Measurements from ENCODE around the gene CITED4. TPM values are rescaled to one million over a fixed set of nuclear protein-coding genes. Genes with fewer than 3 reads are reported as not detected.

Gene CITED4
- total and polyA plus RNA-seq, 9 of the 15 experiments (the other 6 are each of a cell fraction or from before 2014, with no cell fraction given) = 0.11 to 1.2 (median 0.17) TPM; not detected in 2

DNA sequence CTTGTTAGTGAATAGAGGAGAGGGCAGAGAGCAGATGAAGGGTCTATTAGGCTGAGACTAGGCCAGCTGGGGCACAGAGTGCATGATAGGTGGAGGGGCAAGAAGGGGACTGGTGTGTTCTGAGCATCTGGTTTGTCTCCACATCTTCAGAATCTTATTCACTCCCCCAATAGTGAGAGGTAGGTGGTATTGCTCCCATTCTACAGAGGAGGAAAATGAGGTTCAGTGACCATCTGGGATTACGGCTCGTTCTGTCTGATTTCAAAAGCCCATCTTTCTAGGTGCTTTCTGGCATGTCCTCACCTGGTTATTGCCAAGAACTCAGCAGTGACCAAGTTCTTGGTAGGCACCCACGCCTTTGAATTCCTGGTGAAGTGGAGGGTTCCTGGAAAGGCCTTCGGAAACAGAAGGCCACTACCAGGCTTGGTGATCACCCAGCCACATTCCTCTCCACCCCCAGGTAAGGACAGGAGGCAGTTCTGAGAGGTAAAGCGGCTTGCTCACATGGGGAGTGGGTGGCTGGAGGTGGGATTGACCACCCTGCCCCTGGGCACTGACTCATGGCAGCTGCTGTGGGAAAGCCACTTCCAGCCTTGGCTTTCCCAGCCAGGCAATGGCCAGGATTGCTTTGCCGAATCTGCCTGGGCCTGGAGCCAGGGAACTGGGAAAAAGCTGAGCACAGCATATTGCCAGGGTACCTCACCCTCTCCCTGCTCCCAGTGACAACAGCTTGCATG is 18.8 kb upstream of the CITED4 start:
- intact Hi-C loops (cut with micrococcal nuclease) = no loop called here
- Histone ChIP-seq H3K9me1 (ENCODE audit: control insufficient read depth, insufficient read depth, low read length) (no peaks in the 10 kb centered on the region), H3K36me3 (ENCODE audit: control insufficient read depth, insufficient read depth, low read length) (no peaks in the 10 kb centered on the region), H3K9me3 (replicated peaks; ENCODE audit: control insufficient read depth, insufficient read depth, low read depth, low read length) (no peaks in the 10 kb centered on the region), H3K4me3 (no peak overlapping the region), H4K20me1 (replicated peaks; ENCODE audit: control insufficient read depth, insufficient read depth, low read length) (no peaks in the 10 kb centered on the region), H3K79me2 (ENCODE audit: control insufficient read depth, insufficient read depth, low read length) (no peaks in the 10 kb centered on the region), H3K9ac (ENCODE audit: insufficient read depth in 1 of 2, low read depth in 2 of 2, low read length in 2 of 2) (peak overlapping the region in 1 of 2 experiments; percentile 57; a peak in 1 of 4 replicates), H3K27me3 (ENCODE audit: control insufficient read depth in 2 of 2, insufficient read depth in 2 of 2, low read length in 2 of 2) (no peaks in the 10 kb centered on the region), H3K4me1 (replicated peaks in 1 of 2; ENCODE audit: control insufficient read depth in 2 of 2, insufficient read depth in 2 of 2, low read length in 2 of 2) (peaks cover 21 to 23% of the 10 kb centered on the region in 2 experiments; a peak in 4 of 5 replicates), H3K27ac (ENCODE audit: extremely low read depth, low read depth, low read length) (no peak overlapping the region), H2AFZ (ENCODE audit: low read depth, low read length) (no peak overlapping the region; the same call in 1 of the 2 replicates), H3K4me2 (ENCODE audit: insufficient read depth, low read length) (no peak overlapping the region)
- no TSS peak for BruUV-seq (replicated peaks)
- ATAC-seq (no peak), FAIRE-seq (no peak), DNase-seq (ENCODE audit: extremely low read depth in 1 of 4, low spot score in 3 of 4) (no peak)
- in situ Hi-C loops (cut with MboI) = no loop called here
- POLR2A ChIA-PET = interaction anchor here (0.6 kb wide), 1 partner anchor 66 kb away, joined by 4 read pairs; no protein-coding TSS in a partner anchor
- 48% methylated on average over 6 of the region's 6 CpGs for WGBS (ENCODE audit: insufficient coverage, low coverage, missing lambda C conversion rate)
- CTCF ChIA-PET (ENCODE audit: low intra/inter-chr PET ratio) = no interaction called here
- peak; percentile 63 for TF ChIP-seq ZNF316 (IDR thresholded peaks at IDR 0.05)
- TF ChIP-seq MAFF (IDR thresholded peaks at IDR 0.05; ENCODE audit: low read length) = 0 out of 2 replicates have a peak, but pooled peaks have one; percentile 2
- TF ChIP-seq RBM25 (IDR thresholded peaks at IDR 0.05; ENCODE audit: low read depth, low read length, severe bottlenecking) = peak; percentile 51
- TF ChIP-seq BCOR (IDR thresholded peaks at IDR 0.05) = peak; percentile 72
- TF ChIP-seq IRF2 (CRISPR knock-in tag; IDR thresholded peaks at IDR 0.05) = 0 out of 2 replicates have a peak, but pooled peaks have one; percentile 7
- no peak for TF ChIP-seq NFE2 (IDR thresholded peaks at IDR 0.05; ENCODE audit: low read depth)
- TF ChIP-seq C11orf30 (IDR thresholded peaks at IDR 0.05; ENCODE audit: low read depth) = peak; percentile 44
- no peak for TF ChIP-seq NFRKB (IDR thresholded peaks at IDR 0.05; ENCODE audit: low read depth)
- TF ChIP-seq KDM1A (IDR thresholded peaks at IDR 0.05) = peak; percentile 20 to 53; a peak in 3 of 4 replicates

Data from K562 (cell line).